Measurements from ENCODE around the gene MTUS2. TPM values are rescaled to one million over a fixed set of nuclear protein-coding genes. Genes with fewer than 3 reads are reported as not detected.
A peak's percentile ranks its signal among the peaks of the same experiment; 100 is the strongest.

Gene MTUS2
- total RNA-seq, 1 experiment from 2014 or later = not detected

GRCh38 chr13:29104461-29104860 is 284.3 kb downstream of the MTUS2 start:
- no peak overlapping the region for H2AFZ ChIP-seq (ENCODE audit: low read length)
- H4K20me1 ChIP-seq (ENCODE audit: low read length) = no peaks in the 10 kb centered on the region
- H3K9ac ChIP-seq (ENCODE audit: low read length) = no peak overlapping the region
- H3K4me3 ChIP-seq (ENCODE audit: low read length) = no peak overlapping the region
- H3K27ac ChIP-seq (ENCODE audit: low read length) = no peak overlapping the region
- H3K4me1 ChIP-seq (ENCODE audit: insufficient read depth, low read length) = no peaks in the 10 kb centered on the region
- no peak for DNase-seq
- no peak for ATAC-seq
- ChIA-PET POLR2A (ENCODE audit: unreplicated experiment) (no interaction called here), CTCF (no interaction called here)
- intact Hi-C loops (cut with micrococcal nuclease) = no loop called here
- H3K27me3 ChIP-seq (ENCODE audit: low read length) = no peaks in the 10 kb centered on the region
- no peaks in the 10 kb centered on the region for H3K79me2 ChIP-seq (ENCODE audit: low read length)
- BruUV-seq (replicated peaks) = no TSS peak
- H3K9me3 ChIP-seq (ENCODE audit: low read length) = no peaks in the 10 kb centered on the region
- no peaks in the 10 kb centered on the region for H3K9me2 ChIP-seq (replicated peaks; ENCODE audit: low read length)
- H3K36me3 ChIP-seq (ENCODE audit: low read depth, low read length) = no peaks in the 10 kb centered on the region
- H3K4me2 ChIP-seq (ENCODE audit: low read length) = no peak overlapping the region
- no peaks in the 10 kb centered on the region for H3F3A ChIP-seq (ENCODE audit: low read length, unreplicated experiment)
- no peak for TF ChIP-seq EZH2phosphoT487 (IDR thresholded peaks at IDR 0.05; ENCODE audit: borderline replicate concordance, low read length)
- TF ChIP-seq, protein P1, sequence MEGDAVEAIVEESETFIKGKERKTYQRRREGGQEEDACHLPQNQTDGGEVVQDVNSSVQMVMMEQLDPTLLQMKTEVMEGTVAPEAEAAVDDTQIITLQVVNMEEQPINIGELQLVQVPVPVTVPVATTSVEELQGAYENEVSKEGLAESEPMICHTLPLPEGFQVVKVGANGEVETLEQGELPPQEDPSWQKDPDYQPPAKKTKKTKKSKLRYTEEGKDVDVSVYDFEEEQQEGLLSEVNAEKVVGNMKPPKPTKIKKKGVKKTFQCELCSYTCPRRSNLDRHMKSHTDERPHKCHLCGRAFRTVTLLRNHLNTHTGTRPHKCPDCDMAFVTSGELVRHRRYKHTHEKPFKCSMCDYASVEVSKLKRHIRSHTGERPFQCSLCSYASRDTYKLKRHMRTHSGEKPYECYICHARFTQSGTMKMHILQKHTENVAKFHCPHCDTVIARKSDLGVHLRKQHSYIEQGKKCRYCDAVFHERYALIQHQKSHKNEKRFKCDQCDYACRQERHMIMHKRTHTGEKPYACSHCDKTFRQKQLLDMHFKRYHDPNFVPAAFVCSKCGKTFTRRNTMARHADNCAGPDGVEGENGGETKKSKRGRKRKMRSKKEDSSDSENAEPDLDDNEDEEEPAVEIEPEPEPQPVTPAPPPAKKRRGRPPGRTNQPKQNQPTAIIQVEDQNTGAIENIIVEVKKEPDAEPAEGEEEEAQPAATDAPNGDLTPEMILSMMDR (conservative IDR thresholded peaks at IDR 0.05; ENCODE audit: low read depth, low read length) = no peak
- TF ChIP-seq EZH2 (IDR thresholded peaks at IDR 0.05; ENCODE audit: low read length, unreplicated experiment) = no peak

DNA sequence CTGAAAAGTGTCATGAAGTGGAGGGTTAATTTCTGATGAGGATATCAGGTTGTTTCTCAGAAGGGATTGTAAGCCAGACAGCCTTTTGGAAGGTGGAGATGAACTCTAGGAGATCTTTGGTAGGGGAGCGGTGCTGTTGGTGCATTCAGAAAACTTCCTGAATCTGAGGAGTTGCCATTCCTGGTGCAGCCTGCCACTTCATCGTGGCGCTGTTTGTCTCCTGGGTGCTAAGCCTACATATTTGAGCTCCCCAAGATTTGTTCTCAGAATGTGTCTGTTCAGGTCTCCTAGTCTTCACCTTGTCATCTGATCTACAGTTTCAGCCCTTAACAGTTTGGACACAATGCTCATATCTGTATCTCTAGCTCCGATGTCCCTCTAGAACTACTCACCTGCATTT is 285.6 kb downstream of the MTUS2 start:
- no TSS peak for BruUV-seq (replicated peaks)
- ATAC-seq = no peak

GRCh38 chr13:29106651-29107050 is 286.5 kb downstream of the MTUS2 start:
- ChIA-PET CTCF (no interaction called here), POLR2A (ENCODE audit: unreplicated experiment) (no interaction called here)
- intact Hi-C loops (cut with micrococcal nuclease) = no loop called here
- DNase-seq (no peak), ATAC-seq (no peak)
- Histone ChIP-seq H3K27ac (ENCODE audit: low read length) (no peak overlapping the region), H3K36me3 (ENCODE audit: low read depth, low read length) (no peaks in the 10 kb centered on the region), H3K4me1 (ENCODE audit: insufficient read depth, low read length) (no peaks in the 10 kb centered on the region), H3K79me2 (ENCODE audit: low read length) (no peaks in the 10 kb centered on the region), H2AFZ (ENCODE audit: low read length) (no peak overlapping the region), H3K9ac (ENCODE audit: low read length) (no peak overlapping the region), H3K9me3 (ENCODE audit: low read length) (no peaks in the 10 kb centered on the region), H3K27me3 (ENCODE audit: low read length) (no peaks in the 10 kb centered on the region), H3K9me2 (replicated peaks; ENCODE audit: low read length) (no peaks in the 10 kb centered on the region), H4K20me1 (ENCODE audit: low read length) (no peaks in the 10 kb centered on the region), H3K4me3 (ENCODE audit: low read length) (no peak overlapping the region), H3F3A (ENCODE audit: low read length, unreplicated experiment) (no peaks in the 10 kb centered on the region), H3K4me2 (ENCODE audit: low read length) (no peak overlapping the region)
- TF ChIP-seq EZH2 (IDR thresholded peaks at IDR 0.05; ENCODE audit: low read length, unreplicated experiment) (no peak), EZH2phosphoT487 (IDR thresholded peaks at IDR 0.05; ENCODE audit: borderline replicate concordance, low read length) (no peak)
- TF ChIP-seq, protein P1 (conservative IDR thresholded peaks at IDR 0.05; ENCODE audit: low read depth, low read length) = no peak
- no TSS peak for BruUV-seq (replicated peaks)

More for the DNA sequence above, 285.6 kb downstream of the MTUS2 start:
- Histone ChIP-seq H4K20me1 (ENCODE audit: low read length) (no peaks in the 10 kb centered on the region), H3K9me3 (ENCODE audit: low read length) (no peaks in the 10 kb centered on the region), H3K4me1 (ENCODE audit: insufficient read depth, low read length) (no peaks in the 10 kb centered on the region), H3K27ac (ENCODE audit: low read length) (no peak overlapping the region), H3F3A (ENCODE audit: low read length, unreplicated experiment) (no peaks in the 10 kb centered on the region), H3K27me3 (ENCODE audit: low read length) (no peaks in the 10 kb centered on the region), H3K36me3 (ENCODE audit: low read depth, low read length) (no peaks in the 10 kb centered on the region), H3K4me3 (ENCODE audit: low read length) (no peak overlapping the region), H3K4me2 (ENCODE audit: low read length) (no peak overlapping the region), H3K9ac (ENCODE audit: low read length) (no peak overlapping the region), H2AFZ (ENCODE audit: low read length) (no peak overlapping the region), H3K9me2 (replicated peaks; ENCODE audit: low read length) (no peaks in the 10 kb centered on the region), H3K79me2 (ENCODE audit: low read length) (no peaks in the 10 kb centered on the region)
- intact Hi-C loops (cut with micrococcal nuclease) = no loop called here
- ChIA-PET CTCF (no interaction called here), POLR2A (ENCODE audit: unreplicated experiment) (no interaction called here)
- TF ChIP-seq EZH2phosphoT487 (IDR thresholded peaks at IDR 0.05; ENCODE audit: borderline replicate concordance, low read length) = no peak
- TF ChIP-seq EZH2 (IDR thresholded peaks at IDR 0.05; ENCODE audit: low read length, unreplicated experiment) = no peak
- TF ChIP-seq, protein P1 (conservative IDR thresholded peaks at IDR 0.05; ENCODE audit: low read depth, low read length) = 0 out of 2 replicates have a peak, but pooled peaks have one; percentile 34
- DNase-seq = no peak
